ENCODE measurements around the gene RAB21.

GRCh38 chr12:71756054-71756690, 1.5 kb downstream of the RAB21 start:
- TF ChIP-seq CTCF (IDR thresholded peaks at IDR 0.05) (no peak), EP300 (IDR thresholded peaks at IDR 0.05) (no peak), POLR2A (IDR thresholded peaks at IDR 0.05) (no peak)

Data from sigmoid colon (tissue), 4 donors.